GM21447 (cell line): Measurements from ENCODE around the gene TRPM2.

ENCODE experiments used
- ATAC-seq: cut with Tn5 transposase; IDR thresholded peaks from one replicate; pipeline ENCODE4 v1.9.1; 2021; ENCODE audit not compliant: unreplicated experiment

TRPM2 gene

GRCh38 chr21:44321846-44322450 is 31.5 kb upstream of the TRPM2 start:
- ATAC-seq, result no peak

- ATAC-seq, result no peak
These were observed 30.6 kb upstream of the TRPM2 start for GRCh38 chr21:44322621-44323325.

- no peak for ATAC-seq
These were observed 29.8 kb upstream of the TRPM2 start for GRCh38 chr21:44323591-44323990.

GRCh38 chr21:44324106-44324853 is 29.1 kb upstream of the TRPM2 start:
- no peak for ATAC-seq

- ATAC-seq, result no peak
These were observed 28.6 kb upstream of the TRPM2 start for GRCh38 chr21:44324854-44325107.

- no peak for ATAC-seq
These were observed 27.8 kb upstream of the TRPM2 start for GRCh38 chr21:44325386-44326271.

GRCh38 chr21:44326272-44326647 is 27.2 kb upstream of the TRPM2 start:
- ATAC-seq, result no peak

- ATAC-seq, result no peak
These were observed 26.5 kb upstream of the TRPM2 start for GRCh38 chr21:44326716-44327602.

- no peak for ATAC-seq
These were observed 25.8 kb upstream of the TRPM2 start for GRCh38 chr21:44327603-44327974.

- no peak for ATAC-seq
These were observed 25.1 kb upstream of the TRPM2 start for GRCh38 chr21:44328242-44328895.

- ATAC-seq, result no peak
These were observed 24.1 kb upstream of the TRPM2 start for GRCh38 chr21:44329086-44329889.

- no peak for ATAC-seq
These were observed 23.3 kb upstream of the TRPM2 start for GRCh38 chr21:44329971-44330681.

- no peak for ATAC-seq
These were observed 22.7 kb upstream of the TRPM2 start for GRCh38 chr21:44330698-44331097.

GRCh38 chr21:44331209-44331608 is 22.2 kb upstream of the TRPM2 start:
- no peak for ATAC-seq

- no peak for ATAC-seq
These were observed 21.6 kb upstream of the TRPM2 start for GRCh38 chr21:44331650-44332307.

- ATAC-seq, result no peak
These were observed 21.0 kb upstream of the TRPM2 start for GRCh38 chr21:44332383-44332782.

GRCh38 chr21:44332965-44333364 is 20.5 kb upstream of the TRPM2 start:
- no peak for ATAC-seq
